GM18520 (cell line): ENCODE results near the gene CAPN7.
A peak's percentile ranks its signal among the peaks of the same experiment; 100 is the strongest.
"Not testable (repeated sequence)": the region's sequence is repeated elsewhere in the genome, so short reads cannot be mapped to it uniquely, and the experiment has no call there.

Experiments
- ATAC-seq: cut with Tn5 transposase; IDR thresholded peaks from one replicate; pipeline ENCODE4 v1.9.1; 2021; ENCODE audit not compliant: unreplicated experiment

The CAPN7 gene

DNA sequence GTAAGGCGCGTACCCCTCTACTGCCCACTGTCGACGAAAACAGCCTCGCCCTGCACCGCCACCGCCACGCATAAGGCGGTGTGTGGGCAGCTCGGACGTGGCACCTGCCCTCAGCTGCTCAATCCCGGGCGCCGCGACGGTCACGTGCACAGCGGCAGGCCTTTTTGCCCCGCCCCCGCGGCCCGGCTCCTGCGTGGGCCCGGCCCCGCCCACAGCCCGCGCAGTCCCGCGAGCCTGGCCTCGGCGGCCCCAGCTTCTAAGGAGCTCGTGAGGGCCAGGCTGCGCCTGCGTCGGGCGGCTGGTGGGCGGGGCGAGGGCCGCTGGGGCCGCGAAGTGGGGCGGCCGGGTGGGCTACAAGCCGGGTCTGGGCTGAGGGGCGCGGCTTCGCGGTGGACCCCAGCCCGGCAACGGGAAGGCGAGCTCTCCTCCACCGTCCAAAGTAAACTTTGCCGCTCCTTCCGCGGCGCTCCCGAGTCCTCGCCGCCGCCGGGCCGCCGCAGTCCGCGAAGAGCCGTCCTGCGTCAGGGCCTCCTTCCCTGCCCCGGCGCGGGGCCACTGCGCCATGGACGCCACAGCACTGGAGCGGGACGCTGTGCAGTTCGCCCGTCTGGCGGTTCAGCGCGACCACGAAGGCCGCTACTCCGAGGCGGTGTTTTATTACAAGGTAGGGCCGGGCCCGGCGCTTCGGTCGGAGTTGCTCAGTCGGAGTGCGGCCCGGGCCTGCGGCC lies at the start of gene CAPN7:
CAPN7 (plus strand) TSS at position 313 of the 728 bp plus-strand sequence; CDS start at position 563, 250 bp downstream.
- peak; percentile 86 for ATAC-seq

GRCh38 chr3:15157441-15157840 lies 48.6 kb upstream of the CAPN7 start:
- no peak for ATAC-seq

GRCh38 chr3:15159501-15160136 lies 46.4 kb upstream of the CAPN7 start:
- ATAC-seq, result peak; percentile 43

DNA sequence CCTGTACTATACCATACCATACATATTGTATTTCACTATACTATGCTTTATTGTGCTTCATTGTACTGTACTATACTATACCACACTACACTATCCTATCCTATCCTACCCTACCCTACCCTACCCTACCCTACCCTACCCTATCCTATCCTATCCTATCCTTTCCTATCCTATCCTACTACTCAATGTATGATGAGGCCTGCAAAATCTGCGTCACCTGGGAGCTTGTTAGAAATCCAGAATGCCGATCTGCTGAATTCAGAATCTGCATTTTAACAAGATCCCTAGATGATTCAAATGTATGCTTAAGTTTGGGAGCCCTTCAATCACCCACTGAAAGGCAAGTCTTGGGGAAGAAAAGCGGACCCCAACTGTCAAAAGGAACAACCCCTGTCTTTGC lies 45.4 kb upstream of the CAPN7 start:
- no peak for ATAC-seq

DNA sequence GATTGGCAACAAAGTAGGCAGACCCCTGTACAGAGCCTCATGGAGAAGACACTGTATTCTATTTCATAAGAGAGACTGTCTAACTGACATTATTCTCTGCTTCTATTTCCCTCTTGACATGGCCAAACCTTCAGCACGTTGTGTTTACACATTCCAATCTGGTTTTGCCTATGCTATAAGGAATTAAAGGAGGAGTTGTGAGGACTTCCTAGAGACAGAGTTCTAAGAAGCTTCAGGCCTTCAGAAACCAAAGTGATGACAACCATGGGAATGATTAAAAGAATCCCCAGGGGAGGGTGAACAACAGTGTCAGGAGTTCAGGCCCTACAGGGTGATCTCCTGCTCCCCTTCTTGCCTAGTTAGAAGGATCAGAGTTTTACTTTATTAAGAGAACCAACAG lies 44.9 kb upstream of the CAPN7 start:
- ATAC-seq, result no peak

- ATAC-seq, result not testable (repeated sequence)
Observed at GRCh38 chr3:15163656-15164055, 42.4 kb upstream of the CAPN7 start.

- no peak for ATAC-seq
Observed at GRCh38 chr3:15164340-15164739, 41.7 kb upstream of the CAPN7 start.

DNA sequence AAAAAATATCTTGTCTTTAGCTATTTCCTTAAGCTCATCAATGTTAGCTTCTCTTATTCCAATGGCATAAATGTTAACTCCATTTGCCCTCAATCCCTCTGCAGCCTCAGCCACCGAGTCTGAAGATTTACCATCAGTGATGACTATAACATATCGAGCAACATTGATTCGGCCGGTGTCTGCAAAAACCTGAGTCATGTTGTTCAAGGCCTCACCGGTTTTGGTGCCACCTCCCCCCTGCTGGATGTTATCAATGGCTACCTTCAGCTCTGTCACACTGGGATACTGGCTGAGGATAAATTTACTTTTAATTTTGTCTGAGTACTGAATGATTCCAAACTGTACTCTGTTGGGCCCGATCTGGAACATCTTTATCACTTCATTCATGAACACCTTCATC lies 41.0 kb upstream of the CAPN7 start:
- ATAC-seq, result no peak

GRCh38 chr3:15166391-15166790 lies 39.7 kb upstream of the CAPN7 start:
- ATAC-seq, result not testable (repeated sequence)

GRCh38 chr3:15171096-15171495 lies 35.0 kb upstream of the CAPN7 start:
- ATAC-seq, result no peak

DNA sequence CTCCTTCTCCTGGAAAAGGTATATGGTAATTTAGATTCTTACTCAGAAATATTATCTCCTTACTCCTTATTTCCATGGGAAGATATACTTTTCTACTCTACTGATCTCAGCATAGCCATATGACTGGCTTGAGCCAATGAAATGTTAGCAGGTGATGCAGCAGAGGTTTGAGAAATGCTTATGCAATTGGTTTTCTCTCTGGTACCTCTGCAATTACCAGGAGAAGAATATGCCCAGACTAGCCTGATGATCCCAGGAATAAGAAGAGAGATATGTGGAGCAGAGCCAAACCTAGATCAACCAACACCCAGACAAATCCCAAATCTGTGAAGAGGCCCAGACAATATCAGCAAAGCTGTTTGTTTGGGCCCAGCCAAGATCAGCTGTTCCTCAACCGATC lies 33.2 kb upstream of the CAPN7 start:
- ATAC-seq, result no peak

GRCh38 chr3:15174953-15175352 lies 31.1 kb upstream of the CAPN7 start:
- ATAC-seq, result no peak

DNA sequence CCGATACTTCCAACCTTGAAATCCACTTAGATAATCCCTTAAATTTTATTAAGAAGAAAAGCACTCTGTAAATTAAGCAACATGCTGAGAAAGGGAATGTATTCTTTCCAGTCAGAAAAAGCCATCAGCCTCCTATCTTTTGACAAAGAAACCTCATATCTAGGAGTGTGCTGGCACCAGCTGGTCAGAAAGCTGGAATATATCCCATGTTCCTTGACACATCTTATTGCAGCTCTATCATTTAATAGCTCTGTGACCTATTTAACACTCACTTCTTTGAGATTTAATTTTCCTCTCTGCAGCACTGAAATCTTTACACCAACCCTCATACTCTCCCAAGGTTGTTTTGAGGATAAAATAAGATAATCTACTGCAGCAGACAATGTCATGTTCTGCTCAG lies 30.4 kb upstream of the CAPN7 start:
- no peak for ATAC-seq

GRCh38 chr3:15180042-15180611 lies 25.9 kb upstream of the CAPN7 start:
- peak; percentile 64 for ATAC-seq

DNA sequence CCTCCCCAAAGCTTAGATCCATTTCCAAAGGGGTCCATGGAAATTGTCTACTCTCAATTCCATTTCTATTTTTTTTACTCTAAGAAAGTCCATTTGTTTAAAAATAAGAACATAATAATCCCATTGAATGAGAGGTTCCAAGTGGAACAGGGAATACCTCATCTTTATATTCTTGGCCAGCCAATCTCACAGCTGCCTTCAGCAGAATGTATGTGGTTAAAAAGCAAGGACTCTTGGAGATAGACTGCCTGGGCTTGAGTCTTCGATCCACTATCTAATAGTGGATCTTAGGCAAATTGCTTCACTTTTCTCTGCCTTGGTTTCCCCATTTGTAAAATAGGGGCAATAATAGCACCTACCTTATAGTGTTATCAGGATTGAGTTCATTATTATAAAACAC lies 24.5 kb upstream of the CAPN7 start:
- no peak for ATAC-seq

- ATAC-seq, result no peak
Observed at GRCh38 chr3:15181963-15182362, 24.1 kb upstream of the CAPN7 start.

- no peak for ATAC-seq
Observed at GRCh38 chr3:15183011-15183410, 23.0 kb upstream of the CAPN7 start.

DNA sequence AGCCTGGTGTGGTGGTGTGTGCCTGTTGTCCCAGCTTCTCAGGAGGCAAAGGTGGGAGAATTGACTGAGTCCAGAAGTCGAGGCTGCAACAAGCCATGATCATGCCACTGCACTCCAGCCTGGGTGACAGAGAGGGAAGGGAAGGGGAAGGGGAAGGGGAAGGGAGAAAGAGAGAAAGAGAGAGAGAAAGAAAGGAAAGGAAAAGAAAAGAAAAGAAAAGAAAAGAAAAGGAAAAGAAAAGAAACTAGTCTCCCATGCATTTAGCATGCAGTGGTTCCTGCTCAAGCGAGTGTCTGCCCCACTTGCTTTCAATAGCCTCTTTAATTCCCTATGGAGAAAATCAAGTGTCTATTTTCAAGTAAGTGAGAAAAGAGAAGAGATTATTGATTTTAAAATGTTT lies 20.6 kb upstream of the CAPN7 start:
- no peak for ATAC-seq

DNA sequence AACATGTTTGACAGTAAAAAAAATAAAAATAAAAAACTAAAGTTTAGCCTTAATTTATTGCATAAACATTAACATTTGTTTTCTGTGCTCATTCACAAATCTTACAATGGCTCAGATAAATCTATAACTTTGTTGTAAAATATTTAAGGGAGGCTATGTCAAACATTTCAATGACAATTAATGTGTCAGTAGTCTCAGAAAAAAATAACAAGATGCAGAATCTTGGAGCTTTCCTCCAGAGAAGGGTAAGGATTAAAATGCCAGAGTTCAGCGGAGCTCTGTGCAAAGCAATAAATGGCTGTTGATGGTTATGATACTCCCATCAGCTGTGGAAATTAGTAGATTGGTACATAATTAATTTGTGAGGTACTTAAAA lies 20.0 kb upstream of the CAPN7 start:
- no peak for ATAC-seq

GRCh38 chr3:15186477-15187164 lies 19.4 kb upstream of the CAPN7 start:
- ATAC-seq, result not testable (repeated sequence)

DNA sequence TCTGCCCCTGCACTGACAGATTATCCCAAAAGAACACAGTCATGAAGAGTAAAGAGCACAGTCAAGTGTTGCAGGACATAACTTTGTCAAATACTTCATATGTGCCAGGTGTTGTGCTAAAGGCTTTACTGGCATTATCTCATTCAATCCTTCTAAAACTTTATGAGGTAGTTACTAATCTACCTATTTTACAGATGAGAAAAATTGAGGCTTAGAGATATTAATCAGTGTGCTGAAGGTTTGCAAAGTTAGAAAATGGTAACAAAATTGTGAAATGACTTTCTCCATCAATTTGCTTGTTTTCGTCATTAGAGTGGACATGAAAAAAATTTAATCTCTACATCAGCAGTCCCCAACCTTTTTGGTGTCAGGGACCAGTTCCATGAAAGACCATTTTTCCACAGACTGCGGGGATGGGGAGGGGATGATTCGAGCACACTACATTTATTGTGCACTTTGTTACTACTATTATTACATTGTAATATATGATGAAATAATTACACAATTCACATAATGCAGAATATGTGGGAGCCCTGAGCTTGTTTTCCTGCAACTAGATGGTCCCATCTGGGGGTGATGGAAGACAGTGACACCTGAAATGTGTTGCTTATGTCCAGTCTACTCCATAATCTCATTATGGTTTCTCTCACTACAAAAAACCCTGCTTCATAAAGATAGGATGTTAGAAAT lies 8.6 kb upstream of the CAPN7 start:
- no peak for ATAC-seq
